HCT116 (cell line): ENCODE results near the gene UBTD1. TPM values are rescaled to one million over a fixed set of nuclear protein-coding genes. Genes with fewer than 3 reads are reported as not detected.

ENCODE experiments used
- ATAC-seq: fragments of 200-7000 bp; cut with Tn5 transposase; 2 replicates; pipeline ENCODE4 v1.9.1; 2020; ENCODE audit warnings: mild to moderate bottlenecking, moderate library complexity
- BruUV-seq: library from RNA; stranded (reverse); fragments of 400-500 nt; replicated peaks from 2 replicates; lab custom pipeline; 2021; lab: Mats Ljungman, UMichigan
- CTCF ChIA-PET: fragments of 300-600 bp; sonication (Branson Sonifier 250); formaldehyde crosslinking; loops from one replicate; lab custom pipeline; 2021; ENCODE audit warnings: antibody characterized with exemption; lab: Charles Lee
- POLR2A ChIA-PET: fragments of 300-600, 350-600 bp; sonication (Branson Sonifier 250); formaldehyde crosslinking; loops from one replicate; lab custom pipeline; 2021; ENCODE audit warnings: antibody characterized with exemption; lab: Charles Lee
- RAD21 ChIA-PET, 2 experiments: fragments of 300-600 bp; sonication (Branson Sonifier 250); formaldehyde crosslinking; loops; one replicate each; lab custom pipeline; 2023; ENCODE audit warnings: low total read pairs in 2 of 2; ENCODE audit not compliant: uncharacterized antibody in 2 of 2, unreplicated experiment in 2 of 2, low non-redundant PET in 1 of 2; lab: Charles Lee
- DNase-seq: peaks from one replicate; pipeline ENCODE4 v3.0.0-alpha.2; 2010; ENCODE audit warnings: low read depth, low spot score
- H2AFZ ChIP-seq: fragments of 200-600 bp; shearing (Covaris generic), sonication (generic); 2 replicates; pipeline ENCODE4 v1.6.1; 2017; ENCODE audit warnings: low read depth, mixed run types, mixed read lengths, antibody characterized with exemption, low read length; ENCODE audit not compliant: poor library complexity, severe bottlenecking
- H3K27ac ChIP-seq: 2 replicates; pipeline ENCODE4 v1.5.1; 2012; ENCODE audit warnings: low read depth, low read length
- H3K27me3 ChIP-seq: fragments of 200-600 bp; sonication (generic); 2 replicates; pipeline ENCODE4 v1.6.1; 2016; ENCODE audit warnings: mixed run types, low read length, mixed read lengths; ENCODE audit not compliant: insufficient read depth
- H3K36me3 ChIP-seq, 2 experiments: fragments of 200-500 bp in 1 of 2; fragments of 200-600 bp in 1 of 2; sonication (Bioruptor generic) in 1 of 2; sonication (generic) in 1 of 2; 2 replicates each; pipeline versions ENCODE4 v1.5.1 to v1.6.1; 2014 to 2016; ENCODE audit warnings: low read length in 2 of 2, inconsistent platforms in 1 of 2, mixed read lengths in 1 of 2, mixed run types in 1 of 2; ENCODE audit not compliant: insufficient read depth in 2 of 2, control insufficient read depth in 1 of 2
- H3K4me1 ChIP-seq, 2 experiments: fragments of 200-600 bp in 1 of 2; sonication (generic) in 1 of 2; 2 replicates each; pipeline versions ENCODE4 v1.5.1 to v1.6.1; 2012 to 2017; ENCODE audit warnings: low read length in 2 of 2, inconsistent platforms in 1 of 2, mild to moderate bottlenecking in 1 of 2, mixed read lengths in 1 of 2, mixed run types in 1 of 2, moderate library complexity in 1 of 2; ENCODE audit not compliant: insufficient read depth in 2 of 2, control insufficient read depth in 1 of 2
- H3K4me2 ChIP-seq: fragments of 200-600 bp; sonication (generic); 2 replicates; pipeline ENCODE4 v1.6.1; 2017; ENCODE audit warnings: mixed run types, low read length, mixed read lengths
- H3K4me3 ChIP-seq, 2 experiments: fragments of 200-600 bp in 1 of 2; sonication (generic) in 1 of 2; replicated peaks in 1 of 2; 2 replicates each; pipeline ENCODE4 v1.5.1; 2011 to 2016; ENCODE audit warnings: low read length in 2 of 2, control low read depth in 1 of 2, low read depth in 1 of 2, mild to moderate bottlenecking in 1 of 2, mixed read lengths in 1 of 2, mixed run types in 1 of 2
- H3K79me2 ChIP-seq: fragments of 200-600 bp; sonication (generic); 2 replicates; pipeline ENCODE4 v1.6.1; 2017; ENCODE audit warnings: mild to moderate bottlenecking, mixed run types, low read length, moderate library complexity, mixed read lengths; ENCODE audit not compliant: insufficient read depth
- H3K9ac ChIP-seq: fragments of 200-600 bp; sonication (generic); 2 replicates; pipeline ENCODE4 v1.6.1; 2016; ENCODE audit warnings: low read length, mixed read lengths
- H3K9me2 ChIP-seq: fragments of 200-600 bp; sonication (generic), shearing (Covaris generic); 2 replicates; pipeline ENCODE4 v1.6.1; 2017; ENCODE audit warnings: mixed run types, mild to moderate bottlenecking, moderate library complexity; ENCODE audit not compliant: insufficient read depth
- H3K9me3 ChIP-seq, 2 experiments: fragments of 200-500 bp in 1 of 2; fragments of 200-600 bp in 1 of 2; sonication (Bioruptor generic) in 1 of 2; sonication (generic) in 1 of 2; 2 replicates each; pipeline ENCODE4 v1.6.1; 2014 to 2017; ENCODE audit warnings: low read length in 2 of 2, mixed read lengths in 2 of 2, inconsistent platforms in 1 of 2, low read depth in 1 of 2, mild to moderate bottlenecking in 1 of 2, mixed run types in 1 of 2, moderate library complexity in 1 of 2; ENCODE audit not compliant: control insufficient read depth in 1 of 2, insufficient read depth in 1 of 2
- H4K20me1 ChIP-seq: fragments of 200-600 bp; sonication (generic), shearing (Covaris generic); 2 replicates; pipeline ENCODE4 v1.6.1; 2017; ENCODE audit warnings: mixed run types, mild to moderate bottlenecking, moderate library complexity; ENCODE audit not compliant: insufficient read depth
- CBX3 ChIP-seq: IDR thresholded peaks from 2 replicates; pipeline ENCODE4 v1.6.1; 2012; ENCODE audit warnings: low read depth
- CEBPB ChIP-seq: IDR thresholded peaks from 2 replicates; pipeline ENCODE4 v1.6.1; 2012; ENCODE audit warnings: low read depth
- EGR1 ChIP-seq: IDR thresholded peaks from 2 replicates; pipeline ENCODE4 v1.6.1; 2012; ENCODE audit warnings: low read depth
- ELF1 ChIP-seq: IDR thresholded peaks from 2 replicates; pipeline ENCODE4 v1.6.1; 2012; ENCODE audit warnings: low read depth, borderline replicate concordance
- EZH2 ChIP-seq: fragments of 200-600 bp; sonication (generic); IDR thresholded peaks from 2 replicates; pipeline ENCODE4 v1.6.1; 2017; ENCODE audit warnings: antibody characterized with exemption, mixed run types
- EZH2phosphoT487 ChIP-seq: fragments of 200-600 bp; IDR thresholded peaks from 2 replicates; pipeline ENCODE4 v1.6.1; 2018; ENCODE audit warnings: antibody characterized with exemption, borderline replicate concordance
- JUND ChIP-seq: IDR thresholded peaks from 2 replicates; pipeline ENCODE4 v1.6.1; 2012
- POLR2A ChIP-seq: IDR thresholded peaks from 2 replicates; pipeline ENCODE4 v1.7.0; 2011; ENCODE audit warnings: borderline replicate concordance; ENCODE audit not compliant: insufficient read depth, insufficient read length; ENCODE audit errors: extremely low read depth
- POLR2AphosphoS5 ChIP-seq: IDR thresholded peaks from 2 replicates; pipeline ENCODE4 v1.6.1; 2011; ENCODE audit warnings: mild to moderate bottlenecking, low read depth, low read length, moderate library complexity
- RAD21 ChIP-seq: IDR thresholded peaks from 2 replicates; pipeline ENCODE4 v1.6.1; 2012; ENCODE audit warnings: low read depth, mild to moderate bottlenecking
- SIN3A ChIP-seq: IDR thresholded peaks from 2 replicates; pipeline ENCODE4 v1.6.1; 2012; ENCODE audit warnings: low read depth
- SP1 ChIP-seq: IDR thresholded peaks from 2 replicates; pipeline ENCODE4 v1.6.1; 2012; ENCODE audit warnings: low read depth
- TCF7L2 ChIP-seq: IDR thresholded peaks from 2 replicates; pipeline ENCODE4 v1.7.0; 2011; ENCODE audit warnings: borderline replicate concordance, inconsistent platforms; ENCODE audit not compliant: insufficient read depth, insufficient read length; ENCODE audit errors: extremely low read depth
- YY1 ChIP-seq: IDR thresholded peaks from 2 replicates; pipeline ENCODE4 v1.6.1; 2011; ENCODE audit warnings: low read length, low read depth, moderate library complexity, mild to moderate bottlenecking; ENCODE audit not compliant: insufficient replicate concordance; ENCODE audit errors: extremely low read depth
- ZFX ChIP-seq: fragments of 450-650 bp; IDR thresholded peaks from 2 replicates; pipeline ENCODE4 v1.6.1; 2017
- ZNF274 ChIP-seq: fragments of 200-500 bp; sonication (Bioruptor generic); IDR thresholded peaks from 2 replicates; pipeline ENCODE4 v1.6.1; 2014; ENCODE audit warnings: mild to moderate bottlenecking, low read depth, low read length, inconsistent platforms
- intact Hi-C: fragments of 100-400 bp; cut with micrococcal nuclease; formaldehyde crosslinking; loops from 2 replicates; pipeline ENCODE4 v1.10.0; 2022
- total RNA-seq: library from RNA; stranded (reverse); gene quantifications from one replicate; pipeline ENCODE4 v1.2.1, GENCODE V29; 2021; ENCODE audit not compliant: unreplicated experiment
- TF ChIP-seq, protein P1 (sequence below), 3 experiments: fragments of 200-600 bp in 1 of 3; sonication (generic) in 1 of 3; IDR thresholded peaks in 2 of 3; conservative IDR thresholded peaks in 1 of 3; 2 replicates each; pipeline ENCODE4 v1.5.1; 2012 to 2017; ENCODE audit warnings: low read depth in 2 of 3, low read length in 2 of 3, antibody characterized with exemption in 1 of 3, borderline replicate concordance in 1 of 3, control low read depth in 1 of 3, mild to moderate bottlenecking in 1 of 3, mixed read lengths in 1 of 3, mixed run types in 1 of 3, moderate library complexity in 1 of 3; ENCODE audit not compliant: insufficient read depth in 1 of 3
- TF ChIP-seq, protein P2 (sequence below): IDR thresholded peaks from 2 replicates; pipeline ENCODE4 v1.6.1; 2011; ENCODE audit warnings: mild to moderate bottlenecking, low read length, moderate library complexity; ENCODE audit not compliant: insufficient replicate concordance; ENCODE audit errors: extremely low read depth
- TF ChIP-seq, protein P3 (sequence below): IDR thresholded peaks from 2 replicates; pipeline ENCODE4 v1.6.1; 2012
- TF ChIP-seq, protein P4 (sequence below): IDR thresholded peaks from 2 replicates; pipeline ENCODE4 v1.6.1; 2012

Gene UBTD1
- total RNA-seq, 1 experiment from 2014 or later, result 12.8 TPM

DNA sequence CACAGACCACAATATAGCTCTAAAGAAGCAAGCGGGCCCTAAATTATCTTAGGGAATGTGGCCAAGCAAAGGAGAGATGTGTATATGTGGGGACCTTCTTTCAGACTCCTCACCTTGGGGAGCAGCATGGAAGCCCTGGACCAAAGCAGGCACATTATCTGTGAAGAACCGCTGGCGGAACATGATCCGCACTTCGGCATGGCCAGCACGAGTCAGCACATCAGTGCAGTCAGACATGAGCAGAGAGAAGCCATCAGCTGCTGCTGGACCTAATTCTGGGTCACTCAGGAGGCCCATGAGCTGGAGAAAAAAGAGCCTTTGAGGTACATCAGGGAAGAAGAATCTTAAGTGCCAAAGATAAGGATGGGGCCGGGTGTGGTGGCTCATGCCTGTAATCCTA lies 38.8 kb upstream of the UBTD1 start:
- no peak overlapping the region for H3K27ac ChIP-seq
- no peak overlapping the region for H3K4me3 ChIP-seq
- no peaks in the 10 kb centered on the region for H3K27me3 ChIP-seq
- CTCF ChIA-PET, result no interaction called here
- peaks cover 62 to 83% of the 10 kb centered on the region in 2 experiments for H3K36me3 ChIP-seq
- POLR2A ChIA-PET, result no interaction called here
- RAD21 ChIA-PET, result no interaction called here
- intact Hi-C loops, result loop anchor here (5.0 kb wide), 1 partner anchor 388 kb away; no protein-coding TSS in a partner anchor
- DNase-seq (no peak), ATAC-seq (no peak)
- H3K79me2 ChIP-seq, result 0 out of 2 replicates have a peak, but pooled peaks cover 3% of the 10 kb centered on the region
- H3K9me3 ChIP-seq, result no peaks in the 10 kb centered on the region
- H3K4me2 ChIP-seq, result no peak overlapping the region
- no peak overlapping the region for H3K9ac ChIP-seq
- TF ChIP-seq SP1, result no peak
- TF ChIP-seq SIN3A, result no peak
- TF ChIP-seq, protein P1, sequence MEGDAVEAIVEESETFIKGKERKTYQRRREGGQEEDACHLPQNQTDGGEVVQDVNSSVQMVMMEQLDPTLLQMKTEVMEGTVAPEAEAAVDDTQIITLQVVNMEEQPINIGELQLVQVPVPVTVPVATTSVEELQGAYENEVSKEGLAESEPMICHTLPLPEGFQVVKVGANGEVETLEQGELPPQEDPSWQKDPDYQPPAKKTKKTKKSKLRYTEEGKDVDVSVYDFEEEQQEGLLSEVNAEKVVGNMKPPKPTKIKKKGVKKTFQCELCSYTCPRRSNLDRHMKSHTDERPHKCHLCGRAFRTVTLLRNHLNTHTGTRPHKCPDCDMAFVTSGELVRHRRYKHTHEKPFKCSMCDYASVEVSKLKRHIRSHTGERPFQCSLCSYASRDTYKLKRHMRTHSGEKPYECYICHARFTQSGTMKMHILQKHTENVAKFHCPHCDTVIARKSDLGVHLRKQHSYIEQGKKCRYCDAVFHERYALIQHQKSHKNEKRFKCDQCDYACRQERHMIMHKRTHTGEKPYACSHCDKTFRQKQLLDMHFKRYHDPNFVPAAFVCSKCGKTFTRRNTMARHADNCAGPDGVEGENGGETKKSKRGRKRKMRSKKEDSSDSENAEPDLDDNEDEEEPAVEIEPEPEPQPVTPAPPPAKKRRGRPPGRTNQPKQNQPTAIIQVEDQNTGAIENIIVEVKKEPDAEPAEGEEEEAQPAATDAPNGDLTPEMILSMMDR (IDR thresholded peaks at IDR 0.05 in 2 of 3, conservative IDR thresholded peaks at IDR 0.05 in 1 of 3; ENCODE audit: borderline replicate concordance in 1 of 3, insufficient read depth in 1 of 3, low read depth in 2 of 3, low read length in 2 of 3), result no peak
- no peak for TF ChIP-seq EZH2phosphoT487
- TF ChIP-seq, protein P2, sequence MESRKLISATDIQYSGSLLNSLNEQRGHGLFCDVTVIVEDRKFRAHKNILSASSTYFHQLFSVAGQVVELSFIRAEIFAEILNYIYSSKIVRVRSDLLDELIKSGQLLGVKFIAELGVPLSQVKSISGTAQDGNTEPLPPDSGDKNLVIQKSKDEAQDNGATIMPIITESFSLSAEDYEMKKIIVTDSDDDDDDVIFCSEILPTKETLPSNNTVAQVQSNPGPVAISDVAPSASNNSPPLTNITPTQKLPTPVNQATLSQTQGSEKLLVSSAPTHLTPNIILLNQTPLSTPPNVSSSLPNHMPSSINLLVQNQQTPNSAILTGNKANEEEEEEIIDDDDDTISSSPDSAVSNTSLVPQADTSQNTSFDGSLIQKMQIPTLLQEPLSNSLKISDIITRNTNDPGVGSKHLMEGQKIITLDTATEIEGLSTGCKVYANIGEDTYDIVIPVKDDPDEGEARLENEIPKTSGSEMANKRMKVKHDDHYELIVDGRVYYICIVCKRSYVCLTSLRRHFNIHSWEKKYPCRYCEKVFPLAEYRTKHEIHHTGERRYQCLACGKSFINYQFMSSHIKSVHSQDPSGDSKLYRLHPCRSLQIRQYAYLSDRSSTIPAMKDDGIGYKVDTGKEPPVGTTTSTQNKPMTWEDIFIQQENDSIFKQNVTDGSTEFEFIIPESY, result no peak
- no peak for TF ChIP-seq YY1
- TF ChIP-seq RAD21, result no peak
- no peak for TF ChIP-seq CBX3
- no peak for TF ChIP-seq JUND
- TF ChIP-seq POLR2A, result no peak
- TF ChIP-seq ZNF274, result no peak
- TF ChIP-seq, protein P3, sequence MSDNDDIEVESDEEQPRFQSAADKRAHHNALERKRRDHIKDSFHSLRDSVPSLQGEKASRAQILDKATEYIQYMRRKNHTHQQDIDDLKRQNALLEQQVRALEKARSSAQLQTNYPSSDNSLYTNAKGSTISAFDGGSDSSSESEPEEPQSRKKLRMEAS, result no peak
- no peak for TF ChIP-seq EGR1
- TF ChIP-seq TCF7L2, result no peak
- no peak for TF ChIP-seq ELF1
- no peak for TF ChIP-seq EZH2
- TF ChIP-seq CEBPB, result no peak
- TF ChIP-seq, protein P4, sequence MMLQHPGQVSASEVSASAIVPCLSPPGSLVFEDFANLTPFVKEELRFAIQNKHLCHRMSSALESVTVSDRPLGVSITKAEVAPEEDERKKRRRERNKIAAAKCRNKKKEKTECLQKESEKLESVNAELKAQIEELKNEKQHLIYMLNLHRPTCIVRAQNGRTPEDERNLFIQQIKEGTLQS, result no peak
- no peak for TF ChIP-seq ZFX
- no peak for TF ChIP-seq POLR2AphosphoS5
- TF ChIP-seq, all 23 proteins: peak for 0
- BruUV-seq, result no TSS peak
- no peaks in the 10 kb centered on the region for H3K9me2 ChIP-seq
- H3K4me1 ChIP-seq, result peaks cover 5 to 11% of the 10 kb centered on the region in 2 experiments; a peak in 3 of 4 replicates
- no peak overlapping the region for H2AFZ ChIP-seq
- H4K20me1 ChIP-seq, result peaks cover 2% of the 10 kb centered on the region; the same call in 1 of the 2 replicates
